ENCODE results near the gene DAAM1. TPM values are rescaled to one million over a fixed set of nuclear protein-coding genes. Genes with fewer than 3 reads are reported as not detected.

Gene DAAM1
- total RNA-seq, 1 experiment from 2014 or later: 35.3 TPM

- intact Hi-C loops (cut with micrococcal nuclease; ENCODE audit: unreplicated experiment): no loop called here
- CTCF ChIA-PET: no interaction called here
- no peak overlapping the region for H3K4me3 ChIP-seq (ENCODE audit: low read depth, low read length)
- H3K4me1 Mint-ChIP-seq (ENCODE audit: low read depth, unreplicated experiment): no peaks in the 10 kb centered on the region
- no peak for DNase-seq
- no peaks in the 10 kb centered on the region for H3K27me3 Mint-ChIP-seq (ENCODE audit: insufficient read depth, unreplicated experiment)
- H3K27me3 ChIP-seq (replicated peaks; ENCODE audit: control insufficient read depth, insufficient read depth, low read length): no peaks in the 10 kb centered on the region
- no peak overlapping the region for H3K27ac Mint-ChIP-seq (ENCODE audit: unreplicated experiment)
- no peaks in the 10 kb centered on the region for H3K9me3 Mint-ChIP-seq (ENCODE audit: unreplicated experiment)
- POLR2A ChIA-PET: no interaction called here
- TF ChIP-seq CTCF (IDR thresholded peaks at IDR 0.05; ENCODE audit: insufficient read depth in 1 of 2, low read depth in 1 of 2, low read length in 1 of 2, severe bottlenecking in 1 of 2, unreplicated experiment in 1 of 2): no peak
- 0 out of 2 replicates have a peak, but pooled peaks cover 3% of the 10 kb centered on the region for H3K4me1 ChIP-seq
- BruUV-seq (replicated peaks): no TSS peak
- no peaks in the 10 kb centered on the region for H3K36me3 ChIP-seq (ENCODE audit: control insufficient read depth, insufficient read depth, low read length)
- no peak overlapping the region for H3K4me3 Mint-ChIP-seq (ENCODE audit: unreplicated experiment)
- no peaks in the 10 kb centered on the region for H3K9me3 ChIP-seq
- H3K36me3 Mint-ChIP-seq (ENCODE audit: insufficient read depth, unreplicated experiment): no peaks in the 10 kb centered on the region
These were observed 29.3 kb upstream of the DAAM1 start for GRCh38 chr14:59159169-59159568.

- ChIA-PET CTCF (no interaction called here), POLR2A (no interaction called here)
- H3K27ac Mint-ChIP-seq (ENCODE audit: unreplicated experiment): no peak overlapping the region
- no peak for DNase-seq
- Histone ChIP-seq H3K9me3 (no peaks in the 10 kb centered on the region), H3K36me3 (ENCODE audit: control insufficient read depth, insufficient read depth, low read length) (no peaks in the 10 kb centered on the region), H3K4me3 (ENCODE audit: low read depth, low read length) (no peak overlapping the region), H3K4me1 (0 out of 2 replicates have a peak, but pooled peaks cover 3% of the 10 kb centered on the region), H3K27me3 (replicated peaks; ENCODE audit: control insufficient read depth, insufficient read depth, low read length) (no peaks in the 10 kb centered on the region)
- TF ChIP-seq CTCF (IDR thresholded peaks at IDR 0.05; ENCODE audit: insufficient read depth in 1 of 2, low read depth in 1 of 2, low read length in 1 of 2, severe bottlenecking in 1 of 2, unreplicated experiment in 1 of 2): no peak
- intact Hi-C loops (cut with micrococcal nuclease; ENCODE audit: unreplicated experiment): no loop called here
- no peak overlapping the region for H3K4me3 Mint-ChIP-seq (ENCODE audit: unreplicated experiment)
- peaks cover 7% of the 10 kb centered on the region for H3K27me3 Mint-ChIP-seq (ENCODE audit: insufficient read depth, unreplicated experiment)
- no TSS peak for BruUV-seq (replicated peaks)
- H3K36me3 Mint-ChIP-seq (ENCODE audit: insufficient read depth, unreplicated experiment): no peaks in the 10 kb centered on the region
- H3K9me3 Mint-ChIP-seq (ENCODE audit: unreplicated experiment): no peaks in the 10 kb centered on the region
- H3K4me1 Mint-ChIP-seq (ENCODE audit: low read depth, unreplicated experiment): no peaks in the 10 kb centered on the region
These were observed 28.0 kb upstream of the DAAM1 start for GRCh38 chr14:59160506-59160905.

GRCh38 chr14:59161561-59162175 is 26.8 kb upstream of the DAAM1 start:
- Histone ChIP-seq H3K4me3 (ENCODE audit: low read depth, low read length) (no peak overlapping the region), H3K36me3 (ENCODE audit: control insufficient read depth, insufficient read depth, low read length) (no peaks in the 10 kb centered on the region), H3K27me3 (replicated peaks; ENCODE audit: control insufficient read depth, insufficient read depth, low read length) (no peaks in the 10 kb centered on the region), H3K9me3 (no peaks in the 10 kb centered on the region), H3K4me1 (0 out of 2 replicates have a peak, but pooled peaks cover 3% of the 10 kb centered on the region)
- POLR2A ChIA-PET: interaction anchor here (0.6 kb wide), 1 partner anchor 144 kb away, joined by 3 read pairs; no protein-coding TSS in a partner anchor
- BruUV-seq (replicated peaks): no TSS peak
- intact Hi-C loops (cut with micrococcal nuclease; ENCODE audit: unreplicated experiment): no loop called here
- H3K27ac Mint-ChIP-seq (ENCODE audit: unreplicated experiment): no peak overlapping the region
- TF ChIP-seq CTCF (IDR thresholded peaks at IDR 0.05; ENCODE audit: insufficient read depth in 1 of 2, low read depth in 1 of 2, low read length in 1 of 2, severe bottlenecking in 1 of 2, unreplicated experiment in 1 of 2): no peak
- H3K9me3 Mint-ChIP-seq (ENCODE audit: unreplicated experiment): no peaks in the 10 kb centered on the region
- H3K4me1 Mint-ChIP-seq (ENCODE audit: low read depth, unreplicated experiment): no peaks in the 10 kb centered on the region
- CTCF ChIA-PET: interaction anchor here (0.6 to 1.0 kb wide), 2 partner anchors 27 to 729 kb away, joined by 3 to 5 read pairs; partner anchors contain the start of gene DAAM1
- H3K27me3 Mint-ChIP-seq (ENCODE audit: insufficient read depth, unreplicated experiment): peaks cover 7% of the 10 kb centered on the region
- H3K4me3 Mint-ChIP-seq (ENCODE audit: unreplicated experiment): no peak overlapping the region
- DNase-seq: peak in 1 of 2 experiments; percentile 48
- H3K36me3 Mint-ChIP-seq (ENCODE audit: insufficient read depth, unreplicated experiment): no peaks in the 10 kb centered on the region
